SU-DHL-6 (cell line): ENCODE results near the gene ARMC9.
A peak's percentile ranks its signal among the peaks of the same experiment; 100 is the strongest.

Experiments used
- H2AFZ ChIP-seq: fragments of 200-600 bp; sonication (generic); 2 replicates; pipeline ENCODE4 v1.6.1; 2014; ENCODE audit warnings: low read depth, mild to moderate bottlenecking, moderate library complexity, mixed read lengths, antibody characterized with exemption, low read length; ENCODE audit not compliant: severe bottlenecking
- H3F3A ChIP-seq: fragments of 200-600 bp; shearing (Covaris generic); 2 replicates; pipeline ENCODE4 v1.6.0; 2016; ENCODE audit warnings: antibody characterized with exemption, mild to moderate bottlenecking; ENCODE audit not compliant: insufficient read depth
- H3K27ac ChIP-seq: fragments of 200-600 bp; sonication (generic); 2 replicates; pipeline ENCODE4 v1.5.1; 2016; ENCODE audit warnings: low read depth, mild to moderate bottlenecking, low read length, moderate library complexity, mixed read lengths
- H3K27me3 ChIP-seq: fragments of 200-600 bp; sonication (generic), shearing (Covaris generic); 2 replicates; pipeline ENCODE4 v1.6.0; 2014; ENCODE audit warnings: mild to moderate bottlenecking, low read length
- H3K36me3 ChIP-seq: fragments of 200-600 bp; sonication (generic); 2 replicates; pipeline ENCODE4 v1.6.1; 2014; ENCODE audit warnings: mild to moderate bottlenecking, low read length, mixed read lengths
- H3K4me2 ChIP-seq: fragments of 300-600, 200-600 bp; shearing (Covaris generic), sonication (generic); 2 replicates; pipeline ENCODE4 v1.6.0; 2014; ENCODE audit warnings: low read length, low read depth, mild to moderate bottlenecking; ENCODE audit not compliant: poor library complexity, severe bottlenecking
- H3K4me3 ChIP-seq: fragments of 200-600 bp; sonication (generic); 2 replicates; pipeline ENCODE4 v1.5.1; 2014; ENCODE audit warnings: antibody characterized with exemption, low read length, mild to moderate bottlenecking, mixed read lengths; ENCODE audit not compliant: insufficient read depth, poor library complexity, severe bottlenecking
- H3K79me2 ChIP-seq: fragments of 200-600 bp; sonication (generic); 2 replicates; pipeline ENCODE4 v1.6.1; 2014; ENCODE audit warnings: mild to moderate bottlenecking, low read length, moderate library complexity; ENCODE audit not compliant: insufficient read depth
- H3K9ac ChIP-seq: fragments of 200-600 bp; sonication (generic); 2 replicates; pipeline ENCODE4 v1.7.0; 2014; ENCODE audit warnings: mild to moderate bottlenecking, low read length
- H3K9me2 ChIP-seq: fragments of 200-600 bp; sonication (generic); replicated peaks from 2 replicates; pipeline ENCODE4 v1.6.1; 2014; ENCODE audit warnings: low read length; ENCODE audit not compliant: insufficient read depth
- H3K9me3 ChIP-seq: fragments of 200-600 bp; sonication (generic); 2 replicates; pipeline ENCODE4 v1.6.1; 2014; ENCODE audit warnings: low read length, mixed read lengths; ENCODE audit not compliant: insufficient read depth
- H4K20me1 ChIP-seq: fragments of 200-600 bp; sonication (generic); 2 replicates; pipeline ENCODE4 v1.6.1; 2014; ENCODE audit warnings: low read depth, mild to moderate bottlenecking, antibody characterized with exemption, low read length, moderate library complexity, mixed read lengths
- EZH2phosphoT487 ChIP-seq: fragments of 200-600 bp; sonication (generic), shearing (Covaris generic); conservative IDR thresholded peaks from 2 replicates; pipeline ENCODE4 v1.6.1; 2018; ENCODE audit warnings: mild to moderate bottlenecking, antibody characterized with exemption, low read length, moderate library complexity, mixed read lengths
- TF ChIP-seq, protein P1 (sequence below): fragments of 200-600 bp; sonication (generic); IDR thresholded peaks from one replicate; pipeline ENCODE4 v1.5.1; 2017; ENCODE audit warnings: antibody characterized with exemption, mild to moderate bottlenecking, low read length, moderate library complexity; ENCODE audit not compliant: insufficient read depth, poor library complexity, severe bottlenecking

The ARMC9 gene

DNA sequence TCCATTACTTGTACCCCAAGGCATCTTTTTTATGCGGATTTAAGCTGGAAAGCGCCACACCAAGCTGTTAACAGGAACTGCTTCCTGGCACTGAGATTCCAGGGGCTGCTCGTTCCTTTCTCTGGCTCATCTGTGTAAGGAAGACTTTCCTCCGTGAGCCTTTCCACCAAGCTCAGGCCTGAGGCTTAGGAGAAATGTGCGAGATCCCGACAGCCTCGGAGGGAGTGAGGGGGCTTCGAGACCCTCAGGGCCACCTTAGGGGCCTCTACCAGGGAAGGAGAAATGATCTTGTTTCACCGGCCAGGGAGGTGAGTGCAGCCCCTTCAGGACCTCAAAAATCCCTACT, 214.2 kb downstream of the ARMC9 start:
- Histone ChIP-seq H3K9ac (0 out of 2 replicates have a peak overlapping the region, but pooled peaks have one; percentile 32), H3K36me3 (no peaks in the 10 kb centered on the region; the same call in 1 of the 2 replicates), H3K4me3 (no peak overlapping the region), H3F3A (peaks cover 13% of the 10 kb centered on the region; the same call in 1 of the 2 replicates), H3K9me2 (no peaks in the 10 kb centered on the region), H3K4me2 (peak overlapping the region; percentile 46), H4K20me1 (no peaks in the 10 kb centered on the region), H2AFZ (no peak overlapping the region), H3K27ac (no peak overlapping the region), H3K79me2 (no peaks in the 10 kb centered on the region), H3K27me3 (no peaks in the 10 kb centered on the region), H3K9me3 (peaks cover 4% of the 10 kb centered on the region; the same call in 1 of the 2 replicates)
- no peak for TF ChIP-seq EZH2phosphoT487
- TF ChIP-seq, protein P1, sequence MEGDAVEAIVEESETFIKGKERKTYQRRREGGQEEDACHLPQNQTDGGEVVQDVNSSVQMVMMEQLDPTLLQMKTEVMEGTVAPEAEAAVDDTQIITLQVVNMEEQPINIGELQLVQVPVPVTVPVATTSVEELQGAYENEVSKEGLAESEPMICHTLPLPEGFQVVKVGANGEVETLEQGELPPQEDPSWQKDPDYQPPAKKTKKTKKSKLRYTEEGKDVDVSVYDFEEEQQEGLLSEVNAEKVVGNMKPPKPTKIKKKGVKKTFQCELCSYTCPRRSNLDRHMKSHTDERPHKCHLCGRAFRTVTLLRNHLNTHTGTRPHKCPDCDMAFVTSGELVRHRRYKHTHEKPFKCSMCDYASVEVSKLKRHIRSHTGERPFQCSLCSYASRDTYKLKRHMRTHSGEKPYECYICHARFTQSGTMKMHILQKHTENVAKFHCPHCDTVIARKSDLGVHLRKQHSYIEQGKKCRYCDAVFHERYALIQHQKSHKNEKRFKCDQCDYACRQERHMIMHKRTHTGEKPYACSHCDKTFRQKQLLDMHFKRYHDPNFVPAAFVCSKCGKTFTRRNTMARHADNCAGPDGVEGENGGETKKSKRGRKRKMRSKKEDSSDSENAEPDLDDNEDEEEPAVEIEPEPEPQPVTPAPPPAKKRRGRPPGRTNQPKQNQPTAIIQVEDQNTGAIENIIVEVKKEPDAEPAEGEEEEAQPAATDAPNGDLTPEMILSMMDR, result no peak

- Histone ChIP-seq H3K36me3 (no peaks in the 10 kb centered on the region; the same call in 1 of the 2 replicates), H3F3A (peaks cover 11% of the 10 kb centered on the region; the same call in 1 of the 2 replicates), H3K9ac (no peak overlapping the region), H3K27ac (no peak overlapping the region), H2AFZ (no peak overlapping the region), H3K9me2 (no peaks in the 10 kb centered on the region), H3K4me2 (no peak overlapping the region), H3K79me2 (no peaks in the 10 kb centered on the region), H3K27me3 (no peaks in the 10 kb centered on the region), H3K9me3 (peaks cover 4% of the 10 kb centered on the region; the same call in 1 of the 2 replicates), H4K20me1 (no peaks in the 10 kb centered on the region), H3K4me3 (no peak overlapping the region)
- TF ChIP-seq, protein P1, result no peak
- no peak for TF ChIP-seq EZH2phosphoT487
These were observed 215.0 kb downstream of the ARMC9 start for GRCh38 chr2:231413456-231413855.

GRCh38 chr2:231413921-231414476, 215.6 kb downstream of the ARMC9 start:
- TF ChIP-seq EZH2phosphoT487, result no peak
- TF ChIP-seq, protein P1, result no peak
- Histone ChIP-seq H3K36me3 (no peaks in the 10 kb centered on the region; the same call in 1 of the 2 replicates), H3K4me2 (no peak overlapping the region), H3K9me3 (peaks cover 4% of the 10 kb centered on the region; the same call in 1 of the 2 replicates), H2AFZ (no peak overlapping the region), H3K27me3 (no peaks in the 10 kb centered on the region), H3K9me2 (no peaks in the 10 kb centered on the region), H4K20me1 (no peaks in the 10 kb centered on the region), H3K9ac (no peak overlapping the region), H3F3A (peaks cover 6% of the 10 kb centered on the region; the same call in 1 of the 2 replicates), H3K4me3 (no peak overlapping the region), H3K79me2 (no peaks in the 10 kb centered on the region), H3K27ac (no peak overlapping the region)
